K562 (cell line): ENCODE measurements around the gene ZNRD2. TPM values are rescaled to one million over a fixed set of nuclear protein-coding genes. Genes with fewer than 3 reads are reported as not detected.
A peak's percentile ranks its signal among the peaks of the same experiment; 100 is the strongest.

Experiments used
- BMI1 ChIP-seq: fragments of 150-350 bp; IDR thresholded peaks from 2 replicates; pipeline ENCODE4 v1.6.1; 2014; ENCODE audit warnings: low read length
- CBFB ChIP-seq: sonication (generic); formaldehyde crosslinking; IDR thresholded peaks from 2 replicates; pipeline ENCODE4 v1.4.0; 2020; ENCODE audit warnings: mild to moderate bottlenecking, missing genetic modification reagents
- CBX8 ChIP-seq: fragments of 200-600 bp; sonication (generic); IDR thresholded peaks from 2 replicates; pipeline ENCODE4 v1.6.1; 2012; ENCODE audit warnings: borderline replicate concordance, mixed run types, low read depth, mild to moderate bottlenecking, moderate library complexity, mixed read lengths, low read length, control low read depth, inconsistent platforms; ENCODE audit not compliant: poor library complexity, severe bottlenecking; ENCODE audit errors: extremely low read depth
- CREM ChIP-seq: IDR thresholded peaks from 2 replicates; pipeline ENCODE4 v1.6.1; 2014; ENCODE audit warnings: antibody characterized with exemption, low read depth
- ERF ChIP-seq: fragments of 450-650 bp; formaldehyde crosslinking; IDR thresholded peaks from 2 replicates; pipeline ENCODE4 v1.4.0; 2020; ENCODE audit warnings: mild to moderate bottlenecking, mixed read lengths
- FIP1L1 ChIP-seq: fragments of 200-400 bp; formaldehyde crosslinking; IDR thresholded peaks from 2 replicates; pipeline ENCODE4 v1.6.1; 2018; ENCODE audit warnings: mild to moderate bottlenecking, low read depth, low read length; ENCODE audit not compliant: poor library complexity, severe bottlenecking
- GATAD2B ChIP-seq: fragments of 450-650 bp; IDR thresholded peaks from 2 replicates; pipeline ENCODE4 v1.6.1; 2017; ENCODE audit warnings: mild to moderate bottlenecking, borderline replicate concordance
- GTF2E2 ChIP-seq: fragments of 200-800 bp; sonication (Bioruptor generic); IDR thresholded peaks from 2 replicates; pipeline ENCODE4 v1.6.1; 2016; ENCODE audit warnings: missing genetic modification characterization, missing compliant biosample characterization
- GTF3C2 ChIP-seq: IDR thresholded peaks from 3 replicates; pipeline ENCODE4 v1.6.1; 2011; ENCODE audit warnings: borderline replicate concordance, mild to moderate bottlenecking, moderate library complexity; ENCODE audit not compliant: insufficient read length; ENCODE audit errors: extremely low read depth
- HLTF ChIP-seq: fragments of 450-650 bp; IDR thresholded peaks from 2 replicates; pipeline ENCODE4 v1.6.1; 2016
- JUNB ChIP-seq: fragments of 450-650 bp; formaldehyde crosslinking; conservative IDR thresholded peaks from 2 replicates; pipeline ENCODE4 v1.4.0; 2020; ENCODE audit warnings: mild to moderate bottlenecking
- KLF10 ChIP-seq: fragments of 250-450 bp; sonication (Bioruptor Pico); IDR thresholded peaks from 2 replicates; pipeline ENCODE4 v1.6.1; 2021; ENCODE audit warnings: matching md5 sums
- KLF13 ChIP-seq: fragments of 450-650 bp; IDR thresholded peaks from 2 replicates; pipeline ENCODE4 v1.6.1; 2016; ENCODE audit warnings: missing genetic modification characterization, low read depth, mild to moderate bottlenecking, missing compliant biosample characterization, moderate library complexity, borderline replicate concordance
- L3MBTL2 ChIP-seq: fragments of 450-650 bp; IDR thresholded peaks from 2 replicates; pipeline ENCODE4 v1.6.1; 2016; ENCODE audit warnings: mild to moderate bottlenecking, moderate library complexity
- PHF8 ChIP-seq: fragments of 200-600 bp; sonication (generic); IDR thresholded peaks from 2 replicates; pipeline ENCODE4 v1.6.1; 2012; ENCODE audit warnings: mixed run types, mild to moderate bottlenecking, inconsistent platforms, low read length, moderate library complexity, borderline replicate concordance
- SLC30A9 ChIP-seq: fragments of 250-450 bp; sonication (Bioruptor Pico); IDR thresholded peaks from 2 replicates; pipeline ENCODE4 v1.8.0; 2022; ENCODE audit warnings: mild to moderate bottlenecking, moderate library complexity
- SP1 ChIP-seq: sonication (generic); formaldehyde crosslinking; IDR thresholded peaks from 2 replicates; pipeline ENCODE4 v1.8.1; 2022; ENCODE audit warnings: mild to moderate bottlenecking, missing genetic modification reagents
- TARDBP ChIP-seq: fragments of 450-650 bp; IDR thresholded peaks from 2 replicates; pipeline ENCODE4 v1.6.1; 2016
- ZNF143 ChIP-seq: sonication (generic); formaldehyde crosslinking; IDR thresholded peaks from 2 replicates; pipeline ENCODE4 v1.9.0; 2022; ENCODE audit warnings: mild to moderate bottlenecking, missing genetic modification reagents
- ZNF41 ChIP-seq: fragments of 250-450 bp; sonication (Bioruptor Pico); conservative IDR thresholded peaks from 2 replicates; pipeline ENCODE4 v1.4.0; 2020; ENCODE audit warnings: mild to moderate bottlenecking
- polyA plus RNA-seq, 8 experiments: library from polyadenylated mRNA; depleted of rRNA in 4 of 8; stranded (reverse) in 5 of 8; unstranded in 3 of 8; fragments of >200 nt; fragmentation: Nextera tagmentation in 2 of 8; fragmentation: Illumina TruSeq in 1 of 8; extraction: Ambion mirVana in 2 of 8; extraction: Trizol in 1 of 8; gene quantifications; 2 replicates each; pipeline versions ENCODE4 v1.2.1 to v1.2.3, GENCODE V29; 2011 to 2014; ENCODE audit warnings: inconsistent platforms in 1 of 8, missing spikeins in 1 of 8
- total RNA-seq, 7 experiments: library from RNA; depleted of rRNA in 6 of 7; stranded (reverse); fragments of >200 nt in 6 of 7; fragmentation: Illumina TruSeq in 2 of 7; extraction: Trizol in 2 of 7; gene quantifications; 2 replicates each; pipeline versions ENCODE4 v1.2.1 to v1.2.3, GENCODE V29; 2011 to 2021; ENCODE audit warnings: low replicate concordance in 1 of 7
- TF ChIP-seq, protein P1 (sequence below): sonication (generic); formaldehyde crosslinking; IDR thresholded peaks from 2 replicates; pipeline ENCODE4 v1.8.1; 2023; ENCODE audit warnings: mild to moderate bottlenecking, missing genetic modification reagents
- TF ChIP-seq, protein P2 (sequence below): sonication (generic); formaldehyde crosslinking; IDR thresholded peaks from 2 replicates; pipeline ENCODE4 v1.8.0; 2022; ENCODE audit warnings: missing genetic modification reagents, mild to moderate bottlenecking, borderline replicate concordance

ZNRD2 gene
- total and polyA plus RNA-seq, 9 of the 15 experiments (the other 6 are each of a cell fraction or from before 2014, with no cell fraction given): 13.4 to 129 (median 60.4) TPM

DNA sequence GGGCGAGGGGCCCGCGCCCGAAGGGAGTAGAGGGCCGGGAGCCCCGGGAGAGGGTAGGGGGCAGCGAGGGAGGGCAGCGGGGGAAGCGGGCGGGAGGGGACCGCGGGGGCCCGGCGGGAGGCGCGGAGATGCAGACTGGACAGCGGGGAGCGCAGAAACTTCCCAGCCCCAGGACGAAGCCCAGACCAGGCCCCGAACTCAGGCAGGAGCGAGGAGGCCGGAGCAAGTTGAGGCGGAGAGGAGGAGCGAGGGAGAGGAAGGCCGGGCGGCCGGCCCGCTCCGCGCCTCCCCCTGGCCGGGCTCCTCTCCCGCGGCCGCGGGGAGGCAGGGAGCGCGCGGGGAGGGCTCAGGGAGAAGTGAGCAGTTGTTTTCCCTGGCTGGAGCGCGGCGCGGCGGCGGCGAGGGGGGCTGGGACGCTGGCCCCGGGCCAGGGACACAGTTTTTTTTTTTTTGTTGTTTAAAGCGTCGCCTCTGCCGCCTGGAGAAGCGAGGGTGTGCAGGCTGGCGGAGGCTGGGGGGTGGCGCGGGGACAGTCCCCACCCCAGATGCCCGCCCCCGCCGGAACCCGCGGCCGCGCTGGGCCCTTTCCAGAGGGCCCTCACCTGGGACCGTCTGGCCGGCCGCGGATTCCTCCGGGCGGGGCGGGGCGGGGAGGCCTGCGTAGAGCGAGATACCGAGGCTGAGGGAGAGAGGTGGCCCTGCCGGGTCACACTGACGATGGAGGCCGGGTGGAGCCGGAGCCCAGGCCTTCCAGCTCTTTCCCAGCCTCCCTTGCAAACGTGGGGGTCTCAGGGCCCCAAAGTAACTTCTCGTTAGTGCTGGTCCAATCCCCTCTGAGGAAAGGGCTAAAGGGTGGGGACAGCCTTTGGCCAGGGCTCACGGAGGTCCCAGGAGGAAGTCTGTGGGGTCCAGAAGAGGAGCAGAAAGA is 12.0 kb upstream of the ZNRD2 start, which contains the start of gene LTBP3 (continued):
- TF ChIP-seq, protein P1, sequence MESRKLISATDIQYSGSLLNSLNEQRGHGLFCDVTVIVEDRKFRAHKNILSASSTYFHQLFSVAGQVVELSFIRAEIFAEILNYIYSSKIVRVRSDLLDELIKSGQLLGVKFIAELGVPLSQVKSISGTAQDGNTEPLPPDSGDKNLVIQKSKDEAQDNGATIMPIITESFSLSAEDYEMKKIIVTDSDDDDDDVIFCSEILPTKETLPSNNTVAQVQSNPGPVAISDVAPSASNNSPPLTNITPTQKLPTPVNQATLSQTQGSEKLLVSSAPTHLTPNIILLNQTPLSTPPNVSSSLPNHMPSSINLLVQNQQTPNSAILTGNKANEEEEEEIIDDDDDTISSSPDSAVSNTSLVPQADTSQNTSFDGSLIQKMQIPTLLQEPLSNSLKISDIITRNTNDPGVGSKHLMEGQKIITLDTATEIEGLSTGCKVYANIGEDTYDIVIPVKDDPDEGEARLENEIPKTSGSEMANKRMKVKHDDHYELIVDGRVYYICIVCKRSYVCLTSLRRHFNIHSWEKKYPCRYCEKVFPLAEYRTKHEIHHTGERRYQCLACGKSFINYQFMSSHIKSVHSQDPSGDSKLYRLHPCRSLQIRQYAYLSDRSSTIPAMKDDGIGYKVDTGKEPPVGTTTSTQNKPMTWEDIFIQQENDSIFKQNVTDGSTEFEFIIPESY (CRISPR knock-in tag): no peak
- TF ChIP-seq JUNB (no peak), CREM (peak; percentile 18; the same call in 1 of the 2 replicates), GATAD2B (no peak), KLF13 (no peak), GTF3C2 (no peak), SLC30A9 (no peak), ERF (CRISPR knock-in tag) (no peak), FIP1L1 (peak; percentile 13), TARDBP (no peak), SP1 (CRISPR knock-in tag) (peak; percentile 29; the same call in 1 of the 2 replicates), CBFB (CRISPR knock-in tag) (no peak), PHF8 (peak; percentile 45; the same call in 1 of the 2 replicates), L3MBTL2 (peak; percentile 36; the same call in 1 of the 2 replicates), ZNF41 (CRISPR knock-in tag) (no peak), GTF2E2 (tag) (peak; percentile 55; the same call in 1 of the 2 replicates), HLTF (no peak), ZNF143 (CRISPR knock-in tag) (no peak), CBX8 (no peak), BMI1 (no peak), KLF10 (CRISPR knock-in tag) (no peak)
- TF ChIP-seq, protein P2, sequence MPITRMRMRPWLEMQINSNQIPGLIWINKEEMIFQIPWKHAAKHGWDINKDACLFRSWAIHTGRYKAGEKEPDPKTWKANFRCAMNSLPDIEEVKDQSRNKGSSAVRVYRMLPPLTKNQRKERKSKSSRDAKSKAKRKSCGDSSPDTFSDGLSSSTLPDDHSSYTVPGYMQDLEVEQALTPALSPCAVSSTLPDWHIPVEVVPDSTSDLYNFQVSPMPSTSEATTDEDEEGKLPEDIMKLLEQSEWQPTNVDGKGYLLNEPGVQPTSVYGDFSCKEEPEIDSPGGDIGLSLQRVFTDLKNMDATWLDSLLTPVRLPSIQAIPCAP: no peak
